HEK293T (cell line): ENCODE measurements around the gene P2RX7.
A peak's percentile ranks its signal among the peaks of the same experiment; 100 is the strongest.

Experiments used
- CTCF ChIA-PET: fragments of 350-600 bp; formaldehyde crosslinking; extraction: SDS; loops from one replicate; lab custom pipeline; 2021; ENCODE audit warnings: antibody characterized with exemption, inconsistent platforms; lab: Yijun Ruan, JAX
- POLR2A ChIA-PET: fragments of 350-600 bp; formaldehyde crosslinking; extraction: SDS; loops from one replicate; lab custom pipeline; 2020; ENCODE audit warnings: antibody characterized with exemption, inconsistent platforms; lab: Yijun Ruan, JAX
- DNase-seq: peaks from one replicate; pipeline ENCODE4 v3.0.0; 2012; ENCODE audit warnings: mixed read lengths; ENCODE audit errors: extremely low spot score
- ARNT ChIP-seq: fragments of 450-650 bp; IDR thresholded peaks from 2 replicates; pipeline ENCODE4 v1.6.1; 2017; ENCODE audit warnings: mild to moderate bottlenecking
- BHLHE40 ChIP-seq: fragments of 450-650 bp; IDR thresholded peaks from 2 replicates; pipeline ENCODE4 v1.6.1; 2016; ENCODE audit warnings: mild to moderate bottlenecking, moderate library complexity, borderline replicate concordance
- CTBP1 ChIP-seq: fragments of 450-650 bp; IDR thresholded peaks from 2 replicates; pipeline ENCODE4 v1.6.1; 2016; ENCODE audit warnings: borderline replicate concordance
- ELF4 ChIP-seq: fragments of 450-650 bp; IDR thresholded peaks from 2 replicates; pipeline ENCODE4 v1.6.1; 2017; ENCODE audit warnings: antibody characterized with exemption
- FOXA1 ChIP-seq: fragments of 450-650 bp; IDR thresholded peaks from 2 replicates; pipeline ENCODE4 v1.6.1; 2016; ENCODE audit warnings: mild to moderate bottlenecking
- FOXK2 ChIP-seq: fragments of 450-650 bp; IDR thresholded peaks from 2 replicates; pipeline ENCODE4 v1.6.1; 2016; ENCODE audit warnings: mild to moderate bottlenecking
- FOXM1 ChIP-seq: fragments of 450-650 bp; IDR thresholded peaks from 2 replicates; pipeline ENCODE4 v1.6.1; 2017; ENCODE audit warnings: mild to moderate bottlenecking, borderline replicate concordance
- HDGF ChIP-seq: fragments of 450-650 bp; IDR thresholded peaks from 2 replicates; pipeline ENCODE4 v1.6.1; 2017; ENCODE audit warnings: antibody characterized with exemption, borderline replicate concordance
- L3MBTL2 ChIP-seq: fragments of 450-650 bp; conservative IDR thresholded peaks from 2 replicates; pipeline ENCODE4 v1.6.1; 2016; ENCODE audit warnings: mild to moderate bottlenecking
- LEF1 ChIP-seq: fragments of 450-650 bp; IDR thresholded peaks from 2 replicates; pipeline ENCODE4 v1.6.1; 2017; ENCODE audit warnings: mild to moderate bottlenecking, borderline replicate concordance
- NFRKB ChIP-seq: fragments of 450-650 bp; IDR thresholded peaks from 2 replicates; pipeline ENCODE4 v1.6.1; 2016; ENCODE audit warnings: mild to moderate bottlenecking, moderate library complexity
- SP1 ChIP-seq: fragments of 450-650 bp; IDR thresholded peaks from 2 replicates; pipeline ENCODE4 v1.6.1; 2017
- SUZ12 ChIP-seq: fragments of 450-650 bp; IDR thresholded peaks from 2 replicates; pipeline ENCODE4 v1.6.1; 2016; ENCODE audit warnings: mild to moderate bottlenecking
- TARDBP ChIP-seq: fragments of 450-650 bp; IDR thresholded peaks from 2 replicates; pipeline ENCODE4 v1.6.1; 2016
- ZNF384 ChIP-seq: fragments of 450-650 bp; IDR thresholded peaks from 2 replicates; pipeline ENCODE4 v1.6.1; 2016
- TF ChIP-seq, protein P1 (sequence below): fragments of 450-650 bp; IDR thresholded peaks from 2 replicates; pipeline ENCODE4 v1.6.1; 2016

The P2RX7 gene

DNA sequence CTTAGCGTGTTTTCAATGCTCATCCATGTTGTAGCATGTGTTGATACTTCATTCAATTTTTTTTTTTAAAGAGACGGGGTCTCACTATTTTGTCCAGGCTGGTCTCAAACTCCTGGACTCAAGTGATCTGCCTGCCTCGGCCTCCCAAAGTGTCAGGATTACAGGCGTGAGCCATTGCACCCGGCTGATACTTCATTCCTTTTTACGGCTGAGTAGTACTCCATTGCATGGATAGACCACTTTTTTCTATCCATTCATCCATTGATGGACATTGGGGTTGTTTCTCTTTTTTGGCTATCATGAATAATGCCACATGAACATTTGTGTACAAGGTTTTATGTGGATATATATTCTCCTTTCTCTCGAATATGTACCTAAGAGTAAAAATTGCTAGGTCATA is 1.2 kb downstream of the P2RX7 start:
- DNase-seq: no peak
- TF ChIP-seq BHLHE40: no peak
- no peak for TF ChIP-seq FOXA1
- TF ChIP-seq FOXM1: no peak
- TF ChIP-seq FOXK2: no peak
- TF ChIP-seq NFRKB: no peak
- no peak for TF ChIP-seq HDGF
- no peak for TF ChIP-seq ZNF384
- no peak for TF ChIP-seq ARNT
- TF ChIP-seq L3MBTL2: no peak
- CTCF ChIA-PET: interaction anchor here (0.7 kb wide), 1 partner anchor 8 kb away, joined by 3 read pairs; no protein-coding TSS in a partner anchor
- POLR2A ChIA-PET: no interaction called here

- no peak for DNase-seq
- TF ChIP-seq SUZ12 (no peak), SP1 (no peak), ELF4 (no peak), FOXA1 (no peak), FOXK2 (no peak), L3MBTL2 (no peak), ARNT (no peak), FOXM1 (no peak), NFRKB (no peak), LEF1 (no peak), CTBP1 (no peak), BHLHE40 (no peak)
- TF ChIP-seq, protein P1, sequence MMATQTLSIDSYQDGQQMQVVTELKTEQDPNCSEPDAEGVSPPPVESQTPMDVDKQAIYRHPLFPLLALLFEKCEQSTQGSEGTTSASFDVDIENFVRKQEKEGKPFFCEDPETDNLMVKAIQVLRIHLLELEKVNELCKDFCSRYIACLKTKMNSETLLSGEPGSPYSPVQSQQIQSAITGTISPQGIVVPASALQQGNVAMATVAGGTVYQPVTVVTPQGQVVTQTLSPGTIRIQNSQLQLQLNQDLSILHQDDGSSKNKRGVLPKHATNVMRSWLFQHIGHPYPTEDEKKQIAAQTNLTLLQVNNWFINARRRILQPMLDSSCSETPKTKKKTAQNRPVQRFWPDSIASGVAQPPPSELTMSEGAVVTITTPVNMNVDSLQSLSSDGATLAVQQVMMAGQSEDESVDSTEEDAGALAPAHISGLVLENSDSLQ: no peak
- POLR2A ChIA-PET: no interaction called here
- CTCF ChIA-PET: no interaction called here
These were observed 2.6 kb downstream of the P2RX7 start for GRCh38 chr12:121135320-121135719.

- DNase-seq: no peak
- POLR2A ChIA-PET: no interaction called here
- no peak for TF ChIP-seq ELF4
- no peak for TF ChIP-seq FOXK2
- TF ChIP-seq CTBP1: no peak
- TF ChIP-seq L3MBTL2: no peak
- TF ChIP-seq TARDBP: no peak
- no peak for TF ChIP-seq BHLHE40
- no peak for TF ChIP-seq FOXM1
- TF ChIP-seq NFRKB: no peak
- TF ChIP-seq, protein P1: no peak
- TF ChIP-seq LEF1: no peak
- TF ChIP-seq SUZ12: no peak
- TF ChIP-seq HDGF: no peak
- CTCF ChIA-PET: no interaction called here
These were observed 4.8 kb downstream of the P2RX7 start for GRCh38 chr12:121137512-121137911.

GRCh38 chr12:121138284-121138683 is 5.6 kb downstream of the P2RX7 start:
- POLR2A ChIA-PET: no interaction called here
- TF ChIP-seq TARDBP: no peak
- no peak for TF ChIP-seq ELF4
- no peak; the same call in 1 of the 2 replicates for TF ChIP-seq L3MBTL2
- TF ChIP-seq ZNF384: no peak
- TF ChIP-seq, protein P1: peak; percentile 81
- no peak for TF ChIP-seq NFRKB
- no peak for DNase-seq
- CTCF ChIA-PET: no interaction called here

DNA sequence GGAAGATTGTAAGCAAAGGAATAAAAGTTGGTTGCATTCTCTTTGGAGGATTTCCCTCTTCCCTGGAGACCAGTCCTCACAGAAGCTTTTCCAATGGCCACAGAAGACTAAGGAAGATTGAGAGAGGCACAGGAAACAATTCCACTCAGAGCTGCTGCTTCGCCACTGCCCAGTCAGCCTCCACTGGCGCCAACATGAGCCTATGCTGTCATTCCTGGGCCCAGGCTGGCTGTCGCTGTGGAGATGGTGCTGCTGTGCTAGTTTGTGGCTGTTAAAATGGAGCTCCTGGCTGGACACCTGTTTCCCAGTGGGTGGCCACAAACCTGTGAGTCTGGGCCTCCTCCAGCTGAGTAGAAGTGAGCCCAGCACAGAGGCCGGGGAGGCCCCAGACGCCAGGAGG is 6.6 kb downstream of the P2RX7 start:
- TF ChIP-seq FOXM1 (no peak), FOXK2 (no peak), TARDBP (no peak), ELF4 (no peak), FOXA1 (no peak), BHLHE40 (no peak), HDGF (no peak), ARNT (no peak), CTBP1 (no peak)
- TF ChIP-seq, protein P1: no peak
- POLR2A ChIA-PET: no interaction called here
- DNase-seq: no peak
- CTCF ChIA-PET: no interaction called here

GRCh38 chr12:121142171-121142950 is 9.7 kb downstream of the P2RX7 start:
- CTCF ChIA-PET: no interaction called here
- POLR2A ChIA-PET: no interaction called here
- DNase-seq: no peak
- no peak for TF ChIP-seq NFRKB
